Adrenal gland (tissue), 12 donors: Measurements from ENCODE around the gene RBM34. TPM values are rescaled to one million over a fixed set of nuclear protein-coding genes. Genes with fewer than 3 reads are reported as not detected.

Experiments used
- microRNA-seq, 3 donors: library from miRNA; unstranded; fragments of <30 nt; microRNA quantifications; one replicate each; pipeline ENCODE4, GENCODE V29; 2017 to 2020
- polyA plus RNA-seq, 3 donors: library from polyadenylated mRNA; stranded (reverse); fragments of 200-250 nt in 2 of 3; fragments of 350-450 nt in 1 of 3; fragmentation: Illumina TruSeq in 1 of 3; extraction: RNeasy Lipid Tissue Mini Kit (QIAGEN cat#74804) in 1 of 3; gene quantifications; one replicate each; pipeline ENCODE4 v1.2.3, GENCODE V29; 2013 to 2014
- small RNA-seq, 2 donors: library from RNA; depleted of rRNA; stranded (forward); fragments of <200 nt; gene quantifications; one replicate each; pipeline ENCODE3, GENCODE V24; 2016
- total RNA-seq, 9 donors: library from RNA; depleted of rRNA in 4 of 9; stranded (reverse); fragments of >200 nt in 4 of 9; fragments of 120-200 nt in 1 of 9; fragmentation: NEBNext Ultra II Directional in 1 of 9; extraction: Animal tissue kit (Norgen Biotek cat#: 25700) in 1 of 9; gene quantifications; one replicate each; pipeline versions ENCODE4 v1.1.0 to v1.2.4, GENCODE V29; 2013 to 2023
- donor health status: healthy with polysubstance abuse.
- donor health status: Bipolar disorder and iron deficiency.
- donor health status: DM: yes; HTN: yes; CAD: no.
- donor health status: DM: no; HTN: no; CAD: no.
- donor health status: DM: no; HTN: no; CAD: no.
- donor health status: DM: yes; HTN: yes; CAD: no.

Gene RBM34
- total and polyA plus RNA-seq, 12 donors: 16.6 to 181 (median 63.2) TPM

Small RNAs within 50 kb of the gene (microRNA-seq; reads per million reads assigned to microRNA genes)
- gene MIR4753: 0 reads per million in 3 donors

Small RNAs within 50 kb of the gene (small RNA-seq; reads per million reads assigned to genes)
- gene AL732292.1 (0 reads per million in 2 donors), gene MIR4753 (0 to 0.12 reads per million in 2 donors), gene SNORA14B (6.8 to 12.8 reads per million in 2 donors)

Other genes starting within 250 kb of the RBM34 start
- 100 to 1,000 TPM in 5 of 9 donors, 10 to 100 TPM in 4; 84.5 to 144 (median 120) TPM for gene TOMM20, start 32.4 kb downstream of the RBM34 start, total RNA-seq
- gene TOMM20, start 32.4 kb downstream of the RBM34 start, polyA plus RNA-seq: 100 to 1,000 TPM in 1 of 3 donors, 10 to 100 TPM in 2; 61.7 to 116 (median 62.7) TPM
- 10 to 100 TPM; 12.4 to 44.0 (median 29.7) TPM for gene ARID4B, start 166.9 kb upstream of the RBM34 start, total RNA-seq
- gene ARID4B, start 166.9 kb upstream of the RBM34 start, polyA plus RNA-seq: 10 to 100 TPM; 17.0 to 31.5 (median 22.5) TPM
- 10 to 100 TPM; 12.6 to 50.9 (median 36.0) TPM for gene GGPS1, start 167.3 kb upstream of the RBM34 start, total RNA-seq
- gene GGPS1, start 167.3 kb upstream of the RBM34 start, polyA plus RNA-seq: 10 to 100 TPM; 30.4 to 63.7 (median 32.8) TPM
- 10 to 100 TPM; 14.7 to 41.5 (median 19.2) TPM for gene TBCE, start 206.2 kb upstream of the RBM34 start, total RNA-seq
- gene TBCE, start 206.2 kb upstream of the RBM34 start, polyA plus RNA-seq: 10 to 100 TPM; 37.3 to 67.2 (median 39.3) TPM